K562 (cell line): Measurements from ENCODE around the gene GIMAP8. TPM values are rescaled to one million over a fixed set of nuclear protein-coding genes. Genes with fewer than 3 reads are reported as not detected.
A peak's percentile ranks its signal among the peaks of the same experiment; 100 is the strongest.

ENCODE experiments used
- FOXA3 ChIP-seq, 2 experiments: fragments of 450-650 bp in 1 of 2; sonication (generic) in 1 of 2; formaldehyde crosslinking; IDR thresholded peaks in 1 of 2; conservative IDR thresholded peaks in 1 of 2; 2 replicates each; pipeline versions ENCODE4 v1.4.0 to v1.8.0; 2020 to 2022; ENCODE audit warnings: mild to moderate bottlenecking in 2 of 2, missing genetic modification reagents in 1 of 2
- IFI16 ChIP-seq: fragments of 250-450 bp; sonication (Bioruptor Pico); IDR thresholded peaks from 2 replicates; pipeline ENCODE4 v2.1.2; 2022; ENCODE audit warnings: mild to moderate bottlenecking, inconsistent platforms
- MAFK ChIP-seq: IDR thresholded peaks from 2 replicates; pipeline ENCODE4 v1.6.1; 2011; ENCODE audit warnings: low read length, improper control_type of control experiment
- MBD2 ChIP-seq: sonication (generic); IDR thresholded peaks from 2 replicates; pipeline ENCODE4 v1.6.1; 2016; ENCODE audit warnings: low read depth, borderline replicate concordance
- MLLT1 ChIP-seq, 2 experiments: fragments of 450-650 bp; IDR thresholded peaks; 2 replicates each; pipeline ENCODE4 v1.6.1; 2016
- MTF1 ChIP-seq: fragments of 250-450 bp; sonication (Bioruptor Pico); IDR thresholded peaks from 2 replicates; pipeline ENCODE4 v1.9.0; 2021; ENCODE audit warnings: moderate library complexity, mild to moderate bottlenecking, inconsistent platforms, borderline replicate concordance
- NFATC3 ChIP-seq: fragments of 450-650 bp; IDR thresholded peaks from 2 replicates; pipeline ENCODE4 v1.6.1; 2017; ENCODE audit warnings: mild to moderate bottlenecking
- NR2C2 ChIP-seq, 2 experiments: fragments of 200-800 bp in 1 of 2; sonication (Bioruptor generic) in 1 of 2; sonication (generic) in 1 of 2; formaldehyde crosslinking in 1 of 2; IDR thresholded peaks; 2 replicates each; pipeline versions ENCODE4 v1.6.1 to v1.8.0; 2016 to 2022; ENCODE audit warnings: mild to moderate bottlenecking in 1 of 2, missing compliant biosample characterization in 1 of 2, missing genetic modification characterization in 1 of 2, missing genetic modification reagents in 1 of 2
- POLR3G ChIP-seq: IDR thresholded peaks from 2 replicates; pipeline ENCODE4 v1.6.1; 2011; ENCODE audit not compliant: insufficient read length, insufficient replicate concordance; ENCODE audit errors: extremely low read depth
- POU5F1 ChIP-seq: fragments of 150-350 bp; IDR thresholded peaks from 2 replicates; pipeline ENCODE4 v1.6.1; 2014; ENCODE audit warnings: borderline replicate concordance, low read length, low read depth, mild to moderate bottlenecking; ENCODE audit not compliant: partially characterized antibody
- RBBP5 ChIP-seq: fragments of 200-600 bp; sonication (generic); IDR thresholded peaks from 2 replicates; pipeline ENCODE4 v1.6.1; 2012; ENCODE audit warnings: borderline replicate concordance, mild to moderate bottlenecking, low read length, control low read depth, inconsistent platforms; ENCODE audit not compliant: insufficient read depth, poor library complexity, severe bottlenecking
- RBM25 ChIP-seq: fragments of 200-400 bp; formaldehyde crosslinking; IDR thresholded peaks from 2 replicates; pipeline ENCODE4 v1.6.1; 2018; ENCODE audit warnings: low read length, low read depth, moderate library complexity; ENCODE audit not compliant: severe bottlenecking
- ZNF407 ChIP-seq: fragments of 450-650 bp; IDR thresholded peaks from 2 replicates; pipeline ENCODE4 v1.6.1; 2016; ENCODE audit warnings: low read depth
- ZNF668 ChIP-seq: fragments of 250-450 bp; sonication (Bioruptor Pico); IDR thresholded peaks from 2 replicates; pipeline ENCODE4 v1.8.0; 2022; ENCODE audit warnings: mild to moderate bottlenecking, inconsistent platforms
- polyA plus RNA-seq, 8 experiments: library from polyadenylated mRNA; depleted of rRNA in 4 of 8; stranded (reverse) in 5 of 8; unstranded in 3 of 8; fragments of >200 nt; fragmentation: Nextera tagmentation in 2 of 8; fragmentation: Illumina TruSeq in 1 of 8; extraction: Ambion mirVana in 2 of 8; extraction: Trizol in 1 of 8; gene quantifications; 2 replicates each; pipeline versions ENCODE4 v1.2.1 to v1.2.3, GENCODE V29; 2011 to 2014; ENCODE audit warnings: inconsistent platforms in 1 of 8, missing spikeins in 1 of 8
- total RNA-seq, 7 experiments: library from RNA; depleted of rRNA in 6 of 7; stranded (reverse); fragments of >200 nt in 6 of 7; fragmentation: Illumina TruSeq in 2 of 7; extraction: Trizol in 2 of 7; gene quantifications; 2 replicates each; pipeline versions ENCODE4 v1.2.1 to v1.2.3, GENCODE V29; 2011 to 2021; ENCODE audit warnings: low replicate concordance in 1 of 7

Gene GIMAP8
- total and polyA plus RNA-seq, 9 of the 15 experiments (the other 6 are each of a cell fraction or from before 2014, with no cell fraction given), result not detected

GRCh38 chr7:150476819-150477631, 26.6 kb downstream of the GIMAP8 start (continued):
- no peak for TF ChIP-seq MBD2
- TF ChIP-seq ZNF668 (CRISPR knock-in tag), result no peak
- no peak for TF ChIP-seq MTF1 (CRISPR knock-in tag)
- no peak for TF ChIP-seq POU5F1
- TF ChIP-seq MLLT1 (IDR thresholded peaks at IDR 0.05), result no peak
- no peak for TF ChIP-seq NR2C2 (CRISPR knock-in tag; IDR thresholded peaks at IDR 0.05)
- TF ChIP-seq NR2C2 (tag; IDR thresholded peaks at IDR 0.05), result peak; percentile 64
- TF ChIP-seq FOXA3 (CRISPR knock-in tag; conservative IDR thresholded peaks at IDR 0.05 in 1 of 2, IDR thresholded peaks at IDR 0.05 in 1 of 2), result peak in 1 of 2 experiments; percentile 80; a peak in 2 of 4 replicates
- TF ChIP-seq IFI16 (CRISPR knock-in tag), result no peak
- no peak for TF ChIP-seq RBM25
- TF ChIP-seq NFATC3, result no peak
- no peak for TF ChIP-seq POLR3G
- no peak for TF ChIP-seq RBBP5
- TF ChIP-seq MAFK, result no peak
- TF ChIP-seq ZNF407, result peak; percentile 69; the same call in 1 of the 2 replicates
